NCI-H460 (cell line): Measurements from ENCODE around the gene MRC1. TPM values are rescaled to one million over a fixed set of nuclear protein-coding genes. Genes with fewer than 3 reads are reported as not detected.

Experiments
- DNase-seq: peaks from one replicate; pipeline ENCODE4 v3.0.0-alpha.2; 2016; ENCODE audit warnings: low read depth; ENCODE audit errors: extremely low read depth
- polyA plus RNA-seq: library from polyadenylated mRNA; depleted of rRNA; stranded (reverse); fragments of >200 nt; gene quantifications from 2 replicates; pipeline ENCODE4 v1.2.3, GENCODE V29; 2014; cell fraction: nucleus; rRNA removed
- total RNA-seq: library from RNA; depleted of rRNA; stranded (reverse); fragments of >200 nt; shearing (Covaris generic); gene quantifications from 2 replicates; pipeline ENCODE4 v1.2.3, GENCODE V29; 2014; rRNA removed

The MRC1 gene
- total RNA-seq, result 0.14 and 0.15 TPM in 2 replicates
- 0.02 TPM in 1 of 2 replicates, not detected in the other for polyA plus RNA-seq

GRCh38 chr10:17808971-17809841, at the start of gene MRC1:
MRC1 (plus strand) TSS chr10:17809348; CDS start chr10:17809466, 118 bp downstream.
- DNase-seq, result no peak

- no peak for DNase-seq
Observed at GRCh38 chr10:17764142-17764541, 45.0 kb upstream of the MRC1 start.

- DNase-seq, result no peak
Observed at GRCh38 chr10:17765602-17766001, 43.5 kb upstream of the MRC1 start.

GRCh38 chr10:17766731-17767130, 42.4 kb upstream of the MRC1 start:
- DNase-seq, result no peak

- no peak for DNase-seq
Observed at GRCh38 chr10:17768496-17768895, 40.7 kb upstream of the MRC1 start.

GRCh38 chr10:17768957-17769356, 40.2 kb upstream of the MRC1 start:
- no peak for DNase-seq

- DNase-seq, result no peak
Observed at GRCh38 chr10:17771017-17771416, 38.1 kb upstream of the MRC1 start.

GRCh38 chr10:17779784-17780183, 29.4 kb upstream of the MRC1 start:
- no peak for DNase-seq

- no peak for DNase-seq
Observed at GRCh38 chr10:17780727-17781126, 28.4 kb upstream of the MRC1 start.

GRCh38 chr10:17781856-17782255, 27.3 kb upstream of the MRC1 start:
- no peak for DNase-seq

GRCh38 chr10:17782921-17783665, 26.1 kb upstream of the MRC1 start:
- no peak for DNase-seq

GRCh38 chr10:17783751-17784150, 25.4 kb upstream of the MRC1 start:
- DNase-seq, result no peak

GRCh38 chr10:17784688-17785087, 24.5 kb upstream of the MRC1 start:
- no peak for DNase-seq

GRCh38 chr10:17785276-17785930, 23.7 kb upstream of the MRC1 start:
- DNase-seq, result no peak

GRCh38 chr10:17787087-17787961, 21.8 kb upstream of the MRC1 start:
- DNase-seq, result peak; percentile 73

- no peak for DNase-seq
Observed at GRCh38 chr10:17788646-17789045, 20.5 kb upstream of the MRC1 start.

GRCh38 chr10:17789396-17789795, 19.8 kb upstream of the MRC1 start:
- DNase-seq, result peak; percentile 3

- no peak for DNase-seq
Observed at GRCh38 chr10:17790651-17791050, 18.5 kb upstream of the MRC1 start.

- no peak for DNase-seq
Observed at GRCh38 chr10:17792991-17793390, 16.2 kb upstream of the MRC1 start.
